Tibial nerve (tissue), 3 donors: ENCODE results near the gene SNCAIP.

Experiments
- CTCF ChIP-seq, 5 experiments: fragments of 200-600 bp in 3 of 5; fragments of 450-650 bp in 2 of 5; sonication (generic) in 3 of 5; IDR thresholded peaks; one replicate each; pipeline ENCODE4 v1.5.1; 2016 to 2019; ENCODE audit warnings: antibody characterized with exemption in 5 of 5, mild to moderate bottlenecking in 3 of 5, moderate library complexity in 2 of 5
- POLR2A ChIP-seq, 2 donors: fragments of 450-650 bp; IDR thresholded peaks; one replicate each; pipeline ENCODE4 v1.6.1; 2017; ENCODE audit warnings: antibody characterized with exemption in 2 of 2, mild to moderate bottlenecking in 2 of 2, moderate library complexity in 2 of 2

GRCh38 chr5:122352331-122352730 lies 40.3 kb downstream of the SNCAIP start:
- TF ChIP-seq CTCF (IDR thresholded peaks at IDR 0.05): no peak
- TF ChIP-seq POLR2A (IDR thresholded peaks at IDR 0.05): no peak
